K562 (cell line): ENCODE data around the gene HAUS1. TPM values are rescaled to one million over a fixed set of nuclear protein-coding genes. Genes with fewer than 3 reads are reported as not detected.

Experiments
- BCL6 ChIP-seq: fragments of 250-450 bp; sonication (Bioruptor Pico); IDR thresholded peaks from 2 replicates; pipeline ENCODE4 v1.4.0; 2020
- CLOCK ChIP-seq: fragments of 250-450 bp; sonication (Bioruptor Pico); IDR thresholded peaks from 2 replicates; pipeline ENCODE4 v1.4.0; 2020; ENCODE audit warnings: mild to moderate bottlenecking, moderate library complexity, borderline replicate concordance
- CSDE1 ChIP-seq, 2 experiments: fragments of 450-650 bp; IDR thresholded peaks; 2 replicates each; pipeline ENCODE4 v1.6.1; 2016; ENCODE audit warnings: mild to moderate bottlenecking in 1 of 2
- ILF3 ChIP-seq: fragments of 450-650 bp; IDR thresholded peaks from 2 replicates; pipeline ENCODE4 v1.6.1; 2018; ENCODE audit warnings: antibody characterized with exemption, mild to moderate bottlenecking, moderate library complexity, borderline replicate concordance
- IRF1 ChIP-seq: sonication (generic); formaldehyde crosslinking; IDR thresholded peaks from 2 replicates; pipeline ENCODE4 v1.8.0; 2022; ENCODE audit warnings: missing genetic modification reagents, mild to moderate bottlenecking, borderline replicate concordance
- ZNF639 ChIP-seq, 2 experiments: fragments of 200-800 bp in 1 of 2; sonication (Bioruptor generic) in 1 of 2; sonication (generic) in 1 of 2; formaldehyde crosslinking in 1 of 2; IDR thresholded peaks in 1 of 2; conservative IDR thresholded peaks in 1 of 2; 2 replicates each; pipeline versions ENCODE4 v1.5.0 to v1.6.1; 2016 to 2020; ENCODE audit warnings: missing compliant biosample characterization in 1 of 2, missing genetic modification characterization in 1 of 2, missing genetic modification reagents in 1 of 2
- polyA plus RNA-seq, 8 experiments: library from polyadenylated mRNA; depleted of rRNA in 4 of 8; stranded (reverse) in 5 of 8; unstranded in 3 of 8; fragments of >200 nt; fragmentation: Nextera tagmentation in 2 of 8; fragmentation: Illumina TruSeq in 1 of 8; extraction: Ambion mirVana in 2 of 8; extraction: Trizol in 1 of 8; gene quantifications; 2 replicates each; pipeline versions ENCODE4 v1.2.1 to v1.2.3, GENCODE V29; 2011 to 2014; ENCODE audit warnings: inconsistent platforms in 1 of 8, missing spikeins in 1 of 8
- total RNA-seq, 7 experiments: library from RNA; depleted of rRNA in 6 of 7; stranded (reverse); fragments of >200 nt in 6 of 7; fragmentation: Illumina TruSeq in 2 of 7; extraction: Trizol in 2 of 7; gene quantifications; 2 replicates each; pipeline versions ENCODE4 v1.2.1 to v1.2.3, GENCODE V29; 2011 to 2021; ENCODE audit warnings: low replicate concordance in 1 of 7
- TF ChIP-seq, protein P1 (sequence below): fragments of 200-800 bp; sonication (Bioruptor generic); IDR thresholded peaks from 2 replicates; pipeline ENCODE4 v1.6.1; 2016; ENCODE audit warnings: missing genetic modification characterization, missing compliant biosample characterization

Gene HAUS1
- total and polyA plus RNA-seq, 9 of the 15 experiments (the other 6 are each of a cell fraction or from before 2014, with no cell fraction given), result 45.6 to 135 (median 76.3) TPM

GRCh38 chr18:46110406-46110805 is 6.2 kb downstream of the HAUS1 start (continued):
- no peak for TF ChIP-seq CLOCK (CRISPR knock-in tag)
- TF ChIP-seq ILF3, result no peak
- TF ChIP-seq IRF1 (CRISPR knock-in tag), result no peak
- TF ChIP-seq, protein P1, sequence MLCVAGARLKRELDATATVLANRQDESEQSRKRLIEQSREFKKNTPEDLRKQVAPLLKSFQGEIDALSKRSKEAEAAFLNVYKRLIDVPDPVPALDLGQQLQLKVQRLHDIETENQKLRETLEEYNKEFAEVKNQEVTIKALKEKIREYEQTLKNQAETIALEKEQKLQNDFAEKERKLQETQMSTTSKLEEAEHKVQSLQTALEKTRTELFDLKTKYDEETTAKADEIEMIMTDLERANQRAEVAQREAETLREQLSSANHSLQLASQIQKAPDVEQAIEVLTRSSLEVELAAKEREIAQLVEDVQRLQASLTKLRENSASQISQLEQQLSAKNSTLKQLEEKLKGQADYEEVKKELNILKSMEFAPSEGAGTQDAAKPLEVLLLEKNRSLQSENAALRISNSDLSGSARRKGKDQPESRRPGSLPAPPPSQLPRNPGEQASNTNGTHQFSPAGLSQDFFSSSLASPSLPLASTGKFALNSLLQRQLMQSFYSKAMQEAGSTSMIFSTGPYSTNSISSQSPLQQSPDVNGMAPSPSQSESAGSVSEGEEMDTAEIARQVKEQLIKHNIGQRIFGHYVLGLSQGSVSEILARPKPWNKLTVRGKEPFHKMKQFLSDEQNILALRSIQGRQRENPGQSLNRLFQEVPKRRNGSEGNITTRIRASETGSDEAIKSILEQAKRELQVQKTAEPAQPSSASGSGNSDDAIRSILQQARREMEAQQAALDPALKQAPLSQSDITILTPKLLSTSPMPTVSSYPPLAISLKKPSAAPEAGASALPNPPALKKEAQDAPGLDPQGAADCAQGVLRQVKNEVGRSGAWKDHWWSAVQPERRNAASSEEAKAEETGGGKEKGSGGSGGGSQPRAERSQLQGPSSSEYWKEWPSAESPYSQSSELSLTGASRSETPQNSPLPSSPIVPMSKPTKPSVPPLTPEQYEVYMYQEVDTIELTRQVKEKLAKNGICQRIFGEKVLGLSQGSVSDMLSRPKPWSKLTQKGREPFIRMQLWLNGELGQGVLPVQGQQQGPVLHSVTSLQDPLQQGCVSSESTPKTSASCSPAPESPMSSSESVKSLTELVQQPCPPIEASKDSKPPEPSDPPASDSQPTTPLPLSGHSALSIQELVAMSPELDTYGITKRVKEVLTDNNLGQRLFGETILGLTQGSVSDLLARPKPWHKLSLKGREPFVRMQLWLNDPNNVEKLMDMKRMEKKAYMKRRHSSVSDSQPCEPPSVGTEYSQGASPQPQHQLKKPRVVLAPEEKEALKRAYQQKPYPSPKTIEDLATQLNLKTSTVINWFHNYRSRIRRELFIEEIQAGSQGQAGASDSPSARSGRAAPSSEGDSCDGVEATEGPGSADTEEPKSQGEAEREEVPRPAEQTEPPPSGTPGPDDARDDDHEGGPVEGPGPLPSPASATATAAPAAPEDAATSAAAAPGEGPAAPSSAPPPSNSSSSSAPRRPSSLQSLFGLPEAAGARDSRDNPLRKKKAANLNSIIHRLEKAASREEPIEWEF, result no peak
- TF ChIP-seq CSDE1 (IDR thresholded peaks at IDR 0.05), result no peak
- no peak for TF ChIP-seq BCL6 (CRISPR knock-in tag)
- TF ChIP-seq ZNF639 (CRISPR knock-in tag; conservative IDR thresholded peaks at IDR 0.05 in 1 of 2, IDR thresholded peaks at IDR 0.05 in 1 of 2), result no peak
